ENCODE data around the gene ING4. TPM values are rescaled to one million over a fixed set of nuclear protein-coding genes. Genes with fewer than 3 reads are reported as not detected.

Gene ING4
- polyA plus RNA-seq, 1 of the 3 experiments (the other 2 are of a cell fraction), result 96.5 TPM

- no peak for TF ChIP-seq MXI1 (IDR thresholded peaks at IDR 0.05; ENCODE audit: low read depth, low read length)
- no peak for TF ChIP-seq CHD2 (IDR thresholded peaks at IDR 0.05; ENCODE audit: low read length, partially characterized antibody)
- TF ChIP-seq FOXM1 (IDR thresholded peaks at IDR 0.05; ENCODE audit: low read depth), result no peak
- TF ChIP-seq NRF1 (IDR thresholded peaks at IDR 0.05; ENCODE audit: low read depth, low read length), result no peak
- TF ChIP-seq EZH2phosphoT487 (IDR thresholded peaks at IDR 0.05; ENCODE audit: borderline replicate concordance, low read depth), result no peak
- TF ChIP-seq ZBTB33 (IDR thresholded peaks at IDR 0.05; ENCODE audit: borderline replicate concordance, low read depth), result no peak
- TF ChIP-seq POLR2AphosphoS5 (IDR thresholded peaks at IDR 0.05; ENCODE audit: low read depth, low read length), result no peak
- TF ChIP-seq GABPA (IDR thresholded peaks at IDR 0.05; ENCODE audit: low read depth), result no peak
- TF ChIP-seq SIN3A (IDR thresholded peaks at IDR 0.05; ENCODE audit: borderline replicate concordance, low read depth, low read length), result 0 out of 2 replicates have a peak, but pooled peaks have one; percentile 20
- TF ChIP-seq RCOR1 (IDR thresholded peaks at IDR 0.05; ENCODE audit: low read length), result no peak
- TF ChIP-seq NFIC (IDR thresholded peaks at IDR 0.05; ENCODE audit: borderline replicate concordance), result no peak
- TF ChIP-seq RAD21 (IDR thresholded peaks at IDR 0.05; ENCODE audit: low read length), result peak; percentile 59
- no peak for TF ChIP-seq REST (IDR thresholded peaks at IDR 0.05; ENCODE audit: low read depth, low read length)
- no peak for TF ChIP-seq PBX3 (IDR thresholded peaks at IDR 0.05)
- TF ChIP-seq TEAD4 (IDR thresholded peaks at IDR 0.05; ENCODE audit: borderline replicate concordance, insufficient read depth), result no peak
These were observed 34.8 kb upstream of the ING4 start (continued) for GRCh38 chr12:6697584-6698351.

All from SK-N-SH (cell line).